K562 (cell line): ENCODE results near the gene KLF2. TPM values are rescaled to one million over a fixed set of nuclear protein-coding genes. Genes with fewer than 3 reads are reported as not detected.

Experiments
- BCOR ChIP-seq: fragments of 450-650 bp; IDR thresholded peaks from 2 replicates; pipeline ENCODE4 v1.6.1; 2016
- CCAR2 ChIP-seq: fragments of 200-400 bp; formaldehyde crosslinking; IDR thresholded peaks from 2 replicates; pipeline ENCODE4 v1.6.1; 2017; ENCODE audit warnings: mild to moderate bottlenecking, low read depth, low read length
- CTBP1 ChIP-seq: fragments of 450-650 bp; IDR thresholded peaks from 2 replicates; pipeline ENCODE4 v1.6.1; 2016; ENCODE audit warnings: borderline replicate concordance
- ETS2 ChIP-seq: IDR thresholded peaks from 2 replicates; pipeline ENCODE4 v1.6.1; 2016; ENCODE audit warnings: borderline replicate concordance, missing genetic modification characterization, mild to moderate bottlenecking, moderate library complexity, missing compliant biosample characterization; ENCODE audit not compliant: poor library complexity, severe bottlenecking
- MAFK ChIP-seq: IDR thresholded peaks from 2 replicates; pipeline ENCODE4 v1.6.1; 2011; ENCODE audit warnings: low read length, improper control_type of control experiment
- MEF2D ChIP-seq: conservative IDR thresholded peaks from 2 replicates; pipeline ENCODE4 v1.6.1; 2016; ENCODE audit warnings: low read depth, missing genetic modification characterization, missing compliant biosample characterization
- MGA ChIP-seq: fragments of 450-650 bp; IDR thresholded peaks from 2 replicates; pipeline ENCODE4 v1.6.1; 2016; ENCODE audit warnings: mild to moderate bottlenecking, moderate library complexity
- MTA1 ChIP-seq: fragments of 450-650 bp; IDR thresholded peaks from 2 replicates; pipeline ENCODE4 v1.6.1; 2017; ENCODE audit warnings: borderline replicate concordance
- NR2C1 ChIP-seq, 2 experiments: fragments of 450-650 bp; IDR thresholded peaks; 2 replicates each; pipeline ENCODE4 v1.6.1; 2017; ENCODE audit warnings: mild to moderate bottlenecking in 2 of 2, antibody characterized with exemption in 1 of 2, inconsistent platforms in 1 of 2, missing compliant biosample characterization in 1 of 2, missing genetic modification characterization in 1 of 2
- ZNF41 ChIP-seq: fragments of 250-450 bp; sonication (Bioruptor Pico); conservative IDR thresholded peaks from 2 replicates; pipeline ENCODE4 v1.4.0; 2020; ENCODE audit warnings: mild to moderate bottlenecking
- ZNF445 ChIP-seq: fragments of 250-450 bp; sonication (Bioruptor Pico); IDR thresholded peaks from 2 replicates; pipeline ENCODE4 v1.4.0; 2020; ENCODE audit warnings: low read depth, mild to moderate bottlenecking, moderate library complexity
- ZNF766 ChIP-seq: fragments of 200-800 bp; sonication (Bioruptor generic); conservative IDR thresholded peaks from 2 replicates; pipeline ENCODE4 v1.6.1; 2016; ENCODE audit warnings: missing genetic modification characterization, missing compliant biosample characterization
- polyA plus RNA-seq, 8 experiments: library from polyadenylated mRNA; depleted of rRNA in 4 of 8; stranded (reverse) in 5 of 8; unstranded in 3 of 8; fragments of >200 nt; fragmentation: Nextera tagmentation in 2 of 8; fragmentation: Illumina TruSeq in 1 of 8; extraction: Ambion mirVana in 2 of 8; extraction: Trizol in 1 of 8; gene quantifications; 2 replicates each; pipeline versions ENCODE4 v1.2.1 to v1.2.3, GENCODE V29; 2011 to 2014; ENCODE audit warnings: inconsistent platforms in 1 of 8, missing spikeins in 1 of 8
- total RNA-seq, 7 experiments: library from RNA; depleted of rRNA in 6 of 7; stranded (reverse); fragments of >200 nt in 6 of 7; fragmentation: Illumina TruSeq in 2 of 7; extraction: Trizol in 2 of 7; gene quantifications; 2 replicates each; pipeline versions ENCODE4 v1.2.1 to v1.2.3, GENCODE V29; 2011 to 2021; ENCODE audit warnings: low replicate concordance in 1 of 7
- TF ChIP-seq, protein P1 (sequence below): sonication (generic); formaldehyde crosslinking; IDR thresholded peaks from 2 replicates; pipeline ENCODE4 v1.8.1; 2023; ENCODE audit warnings: mild to moderate bottlenecking, missing genetic modification reagents

KLF2 gene
- total and polyA plus RNA-seq, 9 of the 15 experiments (the other 6 are each of a cell fraction or from before 2014, with no cell fraction given) = 0.07 to 0.71 TPM; not detected in 7

GRCh38 chr19:16324384-16325160, at the start of gene KLF2 (continued):
- TF ChIP-seq, protein P1, sequence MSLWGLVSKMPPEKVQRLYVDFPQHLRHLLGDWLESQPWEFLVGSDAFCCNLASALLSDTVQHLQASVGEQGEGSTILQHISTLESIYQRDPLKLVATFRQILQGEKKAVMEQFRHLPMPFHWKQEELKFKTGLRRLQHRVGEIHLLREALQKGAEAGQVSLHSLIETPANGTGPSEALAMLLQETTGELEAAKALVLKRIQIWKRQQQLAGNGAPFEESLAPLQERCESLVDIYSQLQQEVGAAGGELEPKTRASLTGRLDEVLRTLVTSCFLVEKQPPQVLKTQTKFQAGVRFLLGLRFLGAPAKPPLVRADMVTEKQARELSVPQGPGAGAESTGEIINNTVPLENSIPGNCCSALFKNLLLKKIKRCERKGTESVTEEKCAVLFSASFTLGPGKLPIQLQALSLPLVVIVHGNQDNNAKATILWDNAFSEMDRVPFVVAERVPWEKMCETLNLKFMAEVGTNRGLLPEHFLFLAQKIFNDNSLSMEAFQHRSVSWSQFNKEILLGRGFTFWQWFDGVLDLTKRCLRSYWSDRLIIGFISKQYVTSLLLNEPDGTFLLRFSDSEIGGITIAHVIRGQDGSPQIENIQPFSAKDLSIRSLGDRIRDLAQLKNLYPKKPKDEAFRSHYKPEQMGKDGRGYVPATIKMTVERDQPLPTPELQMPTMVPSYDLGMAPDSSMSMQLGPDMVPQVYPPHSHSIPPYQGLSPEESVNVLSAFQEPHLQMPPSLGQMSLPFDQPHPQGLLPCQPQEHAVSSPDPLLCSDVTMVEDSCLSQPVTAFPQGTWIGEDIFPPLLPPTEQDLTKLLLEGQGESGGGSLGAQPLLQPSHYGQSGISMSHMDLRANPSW = no peak
- TF ChIP-seq ETS2 (no peak), ZNF766 (CRISPR knock-in tag) (no peak), CCAR2 (no peak), BCOR (no peak), MGA (no peak), CTBP1 (peak; percentile 58), MEF2D (tag) (no peak), NR2C1 (IDR thresholded peaks at IDR 0.05) (no peak), NR2C1 (tag; IDR thresholded peaks at IDR 0.05) (no peak), ZNF445 (CRISPR knock-in tag) (no peak), MTA1 (no peak), MAFK (no peak), ZNF41 (CRISPR knock-in tag) (no peak)
